NCI-H2171 treated with DMSO at 0.1 percent for 48 hours (cell line): ENCODE data around the gene TAL1.

ENCODE experiments used
- DNase-seq: peaks from one replicate; lab custom pipeline; 2025; lab: John Stamatoyannopoulos, UW

The TAL1 gene

GRCh38 chr1:47174656-47175020, 57.4 kb downstream of the TAL1 start:
- DNase-seq: no peak

GRCh38 chr1:47172782-47173181, 59.2 kb downstream of the TAL1 start:
- DNase-seq: no peak
